GM19328 (cell line): ENCODE measurements around the gene EPAS1.

Source experiments
- ATAC-seq: cut with Tn5 transposase; IDR thresholded peaks from one replicate; pipeline ENCODE4 v1.9.1; 2021; ENCODE audit warnings: mild to moderate bottlenecking, moderate library complexity; ENCODE audit not compliant: unreplicated experiment

Gene EPAS1

DNA sequence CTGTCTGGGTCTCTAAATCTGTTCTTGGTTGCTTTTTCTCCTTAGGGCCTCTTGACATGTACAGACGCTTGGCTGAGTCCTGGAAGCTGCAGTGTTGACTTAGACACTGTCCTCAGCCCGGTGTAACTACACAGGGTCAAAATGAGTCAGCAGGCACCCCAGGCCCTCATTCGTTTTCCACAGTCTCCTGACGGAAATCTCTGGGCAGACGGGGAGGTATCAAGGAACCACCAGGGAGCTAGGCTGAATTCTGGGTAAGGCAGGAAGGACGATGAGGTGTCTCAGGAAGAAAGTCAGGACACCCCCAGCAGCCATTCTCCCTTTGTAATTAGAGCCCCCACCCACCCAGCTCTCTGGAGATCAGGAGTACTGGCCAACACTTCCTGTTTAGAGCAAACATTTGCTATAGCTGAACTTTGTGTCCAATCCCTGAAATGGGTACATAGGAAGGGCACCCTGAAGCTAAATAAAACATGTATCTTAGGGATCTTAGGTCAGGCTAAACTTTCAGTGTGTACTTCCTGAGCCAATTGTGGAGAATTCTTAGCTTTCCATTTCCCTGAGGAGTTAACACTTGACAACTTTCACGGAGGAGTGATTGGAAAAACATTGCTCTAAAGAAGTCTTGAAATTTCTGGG lies 23.9 kb upstream of the EPAS1 start:
- no peak for ATAC-seq

DNA sequence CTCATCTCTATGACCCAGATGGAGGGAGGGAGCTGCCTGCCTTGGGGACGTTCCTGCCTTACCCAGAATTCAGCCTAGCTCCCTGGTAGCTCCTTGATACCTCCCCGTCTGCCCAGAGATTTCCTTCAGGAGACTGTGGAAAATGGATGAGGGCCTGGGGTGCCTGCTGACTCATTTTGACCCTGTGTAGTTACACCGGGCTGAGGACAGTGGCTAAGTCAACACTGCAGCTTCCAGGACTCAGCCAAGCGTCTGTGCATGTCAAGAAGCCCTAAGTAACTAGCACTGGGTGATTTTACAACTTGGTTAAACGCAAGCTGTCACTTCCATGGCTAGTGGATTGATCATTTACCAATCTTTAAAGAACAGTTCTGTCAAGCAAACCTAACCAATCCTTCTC lies 23.3 kb upstream of the EPAS1 start:
- ATAC-seq: no peak

DNA sequence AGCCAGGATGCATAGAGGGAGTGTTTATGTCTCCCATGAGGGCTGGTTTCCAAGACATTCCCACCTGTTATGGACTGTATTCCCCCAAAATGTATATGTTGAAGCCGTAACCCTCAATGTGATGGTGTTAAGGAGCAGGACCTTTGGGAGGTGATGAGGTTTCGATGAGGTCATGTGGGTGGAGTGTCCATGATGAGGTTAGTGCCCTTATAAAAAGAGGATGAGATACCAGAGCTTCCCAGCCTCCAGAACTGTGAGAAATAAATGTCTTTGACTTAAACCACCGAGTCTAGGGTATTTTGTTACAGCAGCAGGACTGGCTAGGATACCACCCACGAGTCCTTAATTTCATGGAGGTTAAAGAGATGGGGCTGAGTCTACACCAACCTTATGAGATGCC lies 22.6 kb upstream of the EPAS1 start:
- no peak for ATAC-seq

DNA sequence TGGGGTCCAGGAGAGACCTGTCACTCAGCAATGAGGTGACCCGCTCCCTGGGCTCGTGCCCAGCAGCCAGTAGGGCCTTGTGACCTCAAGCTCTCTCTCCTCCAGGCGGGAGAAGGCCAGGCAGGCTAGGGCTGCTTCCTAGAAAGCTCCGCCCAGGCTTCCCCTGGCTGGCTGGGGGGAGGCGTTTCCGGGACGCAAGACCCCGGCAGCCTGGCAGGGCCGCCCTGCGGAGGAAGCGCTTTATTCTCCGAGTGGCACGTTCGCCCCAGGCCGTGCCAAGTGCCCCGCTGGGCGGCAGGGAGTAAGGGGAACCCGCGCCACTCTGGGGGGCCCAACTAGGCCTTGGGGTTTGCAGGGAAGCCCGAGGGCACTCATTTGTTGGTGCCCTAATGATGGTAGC lies 21.2 kb upstream of the EPAS1 start:
- ATAC-seq: no peak

DNA sequence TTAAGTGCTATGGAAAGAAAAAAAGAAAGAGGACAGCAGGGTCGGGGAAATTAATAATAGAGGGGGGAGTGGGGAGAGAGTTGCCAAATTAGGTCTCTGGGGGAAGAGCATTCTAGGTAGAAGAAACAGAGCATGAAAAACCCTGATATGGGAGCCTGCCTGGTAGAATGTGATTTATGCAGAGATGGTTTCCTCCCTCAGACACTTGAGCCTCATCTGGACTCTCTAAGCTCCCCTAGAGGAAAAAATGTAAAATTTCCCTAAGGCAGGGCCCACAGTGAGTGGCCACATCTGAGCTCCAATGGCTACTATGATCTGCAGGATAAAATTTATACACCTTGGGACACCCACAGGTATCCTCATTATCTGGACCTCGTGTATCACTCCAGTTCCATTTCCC lies 20.6 kb upstream of the EPAS1 start:
- ATAC-seq: no peak

DNA sequence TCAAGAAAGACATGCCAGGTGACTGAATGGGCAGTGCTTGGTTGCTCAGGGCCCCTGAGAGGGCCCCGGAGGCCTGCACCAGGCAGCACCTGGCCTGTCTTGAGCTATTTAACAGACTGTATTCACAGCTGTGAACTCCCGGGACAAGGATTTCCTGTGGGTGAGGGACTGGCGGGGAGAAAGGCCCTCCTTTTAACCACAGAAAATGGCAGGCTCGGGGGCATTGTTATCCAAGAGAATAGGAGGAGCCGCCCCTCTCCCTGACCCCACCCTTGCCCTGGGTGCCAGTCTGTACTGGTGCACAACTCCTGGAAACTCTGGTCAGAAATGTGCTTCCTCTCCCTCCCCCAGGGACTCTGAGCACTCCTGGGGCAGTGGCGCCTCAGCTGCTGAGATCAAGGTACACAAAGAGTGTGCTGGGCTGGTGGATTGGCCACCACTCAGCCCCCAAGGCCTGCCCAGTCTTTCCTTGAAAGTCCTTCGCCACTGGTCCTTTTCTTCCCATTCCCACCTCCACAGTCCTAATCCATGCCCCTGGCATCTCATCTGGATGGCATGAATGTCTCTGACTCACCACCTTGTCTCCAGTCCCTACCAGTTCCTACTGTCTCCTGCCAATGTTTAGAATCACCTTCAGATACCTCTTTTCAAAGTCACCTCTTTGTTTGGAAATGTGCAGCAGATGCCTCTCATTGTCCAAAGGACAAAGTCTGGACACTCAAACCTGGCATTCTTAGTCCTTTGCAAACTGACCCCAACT lies 19.6 kb upstream of the EPAS1 start:
- no peak for ATAC-seq

DNA sequence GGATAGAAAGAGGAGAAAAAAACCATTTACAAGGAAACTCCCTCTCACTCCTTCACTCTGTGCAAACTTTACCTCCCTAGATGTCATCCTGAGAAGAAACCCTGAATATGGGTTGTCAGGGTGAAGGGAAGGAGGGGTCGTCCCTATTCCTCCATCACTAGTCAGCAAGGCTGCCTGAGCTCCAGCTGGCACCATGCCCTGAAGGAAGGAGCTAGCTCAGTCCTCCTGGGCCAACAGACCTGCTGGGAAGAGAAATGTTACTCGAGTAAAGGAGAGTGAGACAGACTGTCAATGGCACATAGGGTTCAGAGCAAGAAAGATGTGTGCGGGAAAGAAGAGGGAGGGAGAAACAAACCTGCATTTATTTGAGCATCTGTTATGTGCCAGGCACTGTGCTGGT lies 18.3 kb upstream of the EPAS1 start:
- no peak for ATAC-seq

DNA sequence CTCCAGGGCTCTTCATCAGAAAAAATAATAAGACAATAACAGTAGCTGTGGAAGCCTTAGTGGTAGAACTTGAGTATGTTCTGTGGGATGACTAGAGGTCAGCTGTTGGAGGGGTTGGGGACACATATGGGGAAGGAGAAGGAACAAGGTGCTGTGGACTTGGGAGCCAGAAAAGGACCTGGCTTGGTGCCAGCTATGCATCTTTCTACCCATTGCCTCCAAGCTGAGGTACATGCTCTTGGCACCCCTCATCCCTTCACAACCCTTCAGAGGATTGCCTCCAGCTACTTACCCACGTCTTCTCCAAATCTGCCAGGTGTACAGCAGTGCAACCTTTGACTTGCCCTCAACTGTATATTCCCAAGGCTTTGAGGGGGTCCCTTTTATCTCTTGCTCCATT lies 15.3 kb upstream of the EPAS1 start:
- ATAC-seq: no peak

DNA sequence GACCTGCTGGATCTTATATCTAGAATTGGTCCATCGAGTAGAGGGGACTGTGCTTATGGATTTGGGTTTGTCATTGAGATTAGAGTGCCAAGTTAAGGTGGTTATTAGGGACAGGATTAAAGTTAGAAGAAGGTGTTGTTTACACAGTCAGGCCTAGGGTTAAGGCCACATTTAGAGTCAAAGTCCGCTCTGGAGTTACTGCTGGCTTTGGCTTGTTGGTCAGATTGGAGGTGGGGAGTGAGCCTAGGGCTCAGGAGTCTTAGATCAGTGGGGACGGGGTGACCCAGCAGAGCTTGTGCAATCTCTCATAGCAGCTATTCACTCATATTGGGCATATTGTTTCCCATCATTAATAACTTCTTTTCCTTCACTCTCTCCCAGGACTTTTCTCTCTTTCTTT lies 13.5 kb upstream of the EPAS1 start:
- ATAC-seq: no peak

DNA sequence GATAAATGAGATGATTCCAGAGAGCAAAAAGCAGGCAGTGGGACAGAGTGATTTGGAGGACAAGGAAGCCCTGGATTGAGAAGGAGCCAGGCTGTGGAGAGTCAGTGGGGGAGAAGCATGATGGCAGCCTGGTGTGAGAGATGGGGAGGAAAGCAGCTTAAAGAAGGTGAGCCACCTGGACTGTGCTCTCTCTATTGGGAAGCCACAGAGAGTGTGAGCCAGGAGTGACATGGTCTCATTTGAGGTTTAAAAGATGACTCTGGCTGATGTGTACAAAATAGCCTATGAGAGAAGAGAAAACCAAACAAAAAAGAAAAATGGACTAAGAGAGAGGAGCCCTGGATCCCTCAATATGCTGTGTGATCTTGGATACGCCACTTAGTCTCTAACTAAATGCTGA lies 12.9 kb upstream of the EPAS1 start:
- no peak for ATAC-seq

DNA sequence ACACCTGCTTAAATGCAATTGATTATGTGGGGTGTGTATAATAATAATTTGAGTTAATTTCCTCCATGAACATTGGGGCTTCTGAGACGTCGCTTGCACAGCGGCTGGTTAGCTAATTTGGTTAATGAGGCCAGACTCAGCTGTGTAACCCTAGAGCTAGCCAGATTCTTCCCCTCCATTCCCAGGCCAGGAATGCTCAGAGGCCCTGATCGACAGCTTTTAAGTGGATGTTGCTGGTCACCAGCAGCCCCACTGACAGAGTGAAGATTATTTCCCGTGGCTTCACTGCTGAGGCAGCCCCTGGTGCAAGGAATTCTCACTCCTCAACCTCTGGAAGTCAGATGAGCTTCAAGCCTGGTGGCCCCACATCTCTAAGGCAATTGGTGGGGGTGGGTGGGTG lies 12.4 kb upstream of the EPAS1 start:
- no peak for ATAC-seq

DNA sequence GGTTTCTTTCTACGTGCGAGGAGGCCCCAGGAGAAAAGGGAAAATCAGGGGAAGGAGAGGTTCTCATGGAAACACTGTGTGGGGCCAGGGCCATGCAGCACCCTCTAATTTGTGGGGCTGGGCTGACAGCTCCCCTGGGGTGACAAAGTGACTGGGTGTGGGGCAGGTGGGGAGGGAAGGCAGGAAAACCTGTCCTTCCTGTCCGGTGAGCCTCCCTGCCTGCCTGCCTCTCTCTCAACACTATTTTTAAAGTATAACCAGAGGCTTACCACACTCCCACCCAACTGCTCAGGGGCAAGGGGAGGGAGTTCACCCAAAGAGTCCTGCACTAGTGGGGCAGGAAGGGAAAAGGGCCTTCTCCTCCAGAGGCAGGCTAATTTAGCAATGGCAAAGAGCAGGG lies 10.5 kb upstream of the EPAS1 start:
- ATAC-seq: no peak

DNA sequence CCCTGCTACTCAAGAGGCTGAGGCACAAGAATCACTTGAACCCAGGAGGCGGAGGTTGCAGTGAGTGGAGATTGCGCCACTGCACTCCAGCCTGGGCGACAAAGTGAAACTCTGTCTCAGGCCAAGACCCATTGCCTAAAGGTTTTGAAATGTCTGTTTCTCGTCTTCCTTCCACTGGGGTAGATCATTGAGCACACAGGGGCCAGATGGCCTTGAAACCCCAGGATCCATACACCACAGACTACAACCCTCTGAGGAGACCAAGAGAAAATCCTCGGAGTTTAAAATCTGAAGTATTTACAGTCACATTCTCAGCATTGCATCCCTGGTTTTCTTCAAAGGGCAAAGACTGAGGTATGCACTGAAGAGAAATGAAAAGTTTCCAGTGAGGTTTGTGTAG lies 7.1 kb upstream of the EPAS1 start:
- no peak for ATAC-seq

DNA sequence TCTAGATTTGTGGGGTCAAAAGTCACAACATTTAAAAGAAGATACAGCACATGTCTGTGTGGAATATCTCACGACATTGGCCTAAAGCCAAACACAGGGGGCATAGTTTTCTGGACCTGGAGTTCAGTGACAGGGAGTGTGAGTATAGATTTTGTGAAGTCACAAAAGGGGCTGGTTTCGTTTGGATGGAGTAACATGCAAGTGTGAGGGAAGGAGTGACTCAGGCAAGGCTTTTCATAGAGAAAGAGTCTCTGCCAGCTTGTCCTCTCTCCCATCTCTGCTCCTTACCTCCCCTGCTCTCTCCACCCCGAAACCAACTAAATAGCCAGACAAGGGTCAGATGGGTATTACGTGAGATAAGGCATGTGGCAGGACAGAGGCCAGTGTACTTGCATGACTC lies 3.7 kb upstream of the EPAS1 start:
- ATAC-seq: no peak

DNA sequence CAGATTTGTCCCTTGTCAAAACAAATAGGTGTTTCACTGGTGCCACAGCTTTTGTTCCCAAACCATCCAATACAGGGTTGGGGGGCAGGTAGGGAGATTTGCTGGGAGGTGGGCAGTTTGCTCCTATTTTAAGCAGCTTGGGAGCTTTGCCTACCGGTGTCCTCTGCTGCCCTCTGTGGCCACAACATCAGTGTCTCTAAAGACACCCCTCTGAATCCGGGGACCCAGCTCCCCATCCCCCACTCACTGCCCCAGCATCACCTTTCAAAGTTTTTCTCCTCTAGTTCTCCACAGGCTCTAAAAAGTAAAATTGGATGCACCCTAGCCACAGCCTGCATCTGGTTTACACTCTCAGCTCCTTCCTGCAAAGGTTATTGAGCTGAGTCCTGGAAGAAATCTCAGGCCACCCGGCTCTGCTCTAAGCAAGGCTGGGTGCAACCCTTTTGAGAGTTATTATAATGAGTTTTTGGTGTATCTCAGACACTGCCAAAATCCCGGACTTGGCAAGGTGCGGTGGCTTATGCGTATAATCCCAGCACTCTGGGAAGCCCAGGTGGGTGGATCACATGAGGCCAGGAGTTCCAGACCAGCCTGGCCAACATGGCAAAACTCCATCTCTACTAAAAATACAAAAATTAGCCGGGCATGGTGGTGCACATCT lies 2.9 kb upstream of the EPAS1 start:
- ATAC-seq: no peak

DNA sequence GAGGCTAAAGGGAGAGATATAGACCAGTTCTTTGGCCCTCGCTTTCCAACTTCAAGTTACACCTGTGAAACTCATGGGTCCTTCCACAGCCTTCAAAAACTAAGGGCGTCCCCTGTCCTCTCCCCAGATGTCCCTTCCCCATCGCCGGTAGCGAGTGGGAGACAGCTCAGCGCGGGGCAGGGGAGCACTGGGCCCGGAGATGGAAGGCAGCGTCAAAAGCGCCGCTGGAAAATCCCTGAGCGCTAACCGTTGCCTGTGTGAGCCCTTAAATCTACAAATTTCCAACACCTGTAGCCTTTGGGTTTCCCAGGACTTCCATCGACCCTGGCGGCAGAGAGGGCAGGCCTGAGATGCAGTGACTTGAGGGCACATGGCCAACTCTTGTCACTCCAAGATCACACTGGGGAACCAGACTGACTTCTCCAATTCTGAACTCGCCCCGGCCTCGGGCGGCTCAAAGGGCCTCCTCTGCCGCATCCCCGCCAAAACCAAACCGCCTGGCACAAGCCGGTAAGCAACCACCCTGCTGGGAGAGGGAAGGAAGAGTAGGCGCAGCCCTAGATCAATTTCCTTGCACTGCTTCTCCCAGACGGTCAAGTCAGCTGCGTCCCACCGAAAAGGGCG lies 879 bp upstream of the EPAS1 start:
- ATAC-seq: no peak

DNA sequence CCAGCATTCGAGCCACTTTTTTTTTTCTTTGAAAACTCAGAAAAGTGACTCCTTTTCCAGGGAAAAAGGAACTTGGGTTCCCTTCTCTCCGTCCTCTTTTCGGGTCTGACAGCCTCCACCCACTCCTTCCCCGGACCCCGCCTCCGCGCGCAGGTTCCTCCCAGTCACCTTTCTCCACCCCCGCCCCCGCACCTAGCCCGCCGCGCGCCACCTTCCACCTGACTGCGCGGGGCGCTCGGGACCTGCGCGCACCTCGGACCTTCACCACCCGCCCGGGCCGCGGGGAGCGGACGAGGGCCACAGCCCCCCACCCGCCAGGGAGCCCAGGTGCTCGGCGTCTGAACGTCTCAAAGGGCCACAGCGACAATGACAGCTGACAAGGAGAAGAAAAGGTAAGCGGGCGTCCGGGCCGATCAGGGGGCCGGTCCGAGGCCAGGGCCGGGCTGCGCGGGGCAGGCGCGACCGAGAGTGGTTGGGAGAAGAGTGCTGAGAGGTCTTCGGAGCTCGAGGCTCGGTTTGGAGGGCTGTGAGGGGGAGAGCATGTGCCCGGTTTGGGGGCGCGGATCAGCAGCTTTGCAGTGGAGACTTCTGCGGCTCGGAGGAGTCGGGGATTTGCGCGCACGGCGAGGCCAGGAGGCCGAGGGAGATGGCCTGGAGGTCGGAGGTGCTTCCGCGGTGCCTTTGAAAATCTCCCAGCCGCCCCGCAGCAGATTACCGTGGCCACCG lies 502 bp downstream of the EPAS1 start:
- peak; percentile 25 for ATAC-seq

DNA sequence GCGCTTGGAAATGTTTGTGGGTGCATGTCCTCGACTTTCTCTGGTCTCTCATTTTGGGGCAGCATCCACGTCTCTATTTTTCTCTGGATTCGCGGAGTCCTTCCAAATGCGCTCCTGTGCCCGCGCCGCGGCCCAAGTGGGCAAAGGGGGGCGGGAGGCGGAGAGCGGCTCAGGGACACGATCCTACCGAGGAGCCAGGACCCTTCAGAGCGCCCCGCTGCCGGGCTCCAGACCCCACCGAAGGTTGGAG lies 990 bp downstream of the EPAS1 start:
- no peak for ATAC-seq

DNA sequence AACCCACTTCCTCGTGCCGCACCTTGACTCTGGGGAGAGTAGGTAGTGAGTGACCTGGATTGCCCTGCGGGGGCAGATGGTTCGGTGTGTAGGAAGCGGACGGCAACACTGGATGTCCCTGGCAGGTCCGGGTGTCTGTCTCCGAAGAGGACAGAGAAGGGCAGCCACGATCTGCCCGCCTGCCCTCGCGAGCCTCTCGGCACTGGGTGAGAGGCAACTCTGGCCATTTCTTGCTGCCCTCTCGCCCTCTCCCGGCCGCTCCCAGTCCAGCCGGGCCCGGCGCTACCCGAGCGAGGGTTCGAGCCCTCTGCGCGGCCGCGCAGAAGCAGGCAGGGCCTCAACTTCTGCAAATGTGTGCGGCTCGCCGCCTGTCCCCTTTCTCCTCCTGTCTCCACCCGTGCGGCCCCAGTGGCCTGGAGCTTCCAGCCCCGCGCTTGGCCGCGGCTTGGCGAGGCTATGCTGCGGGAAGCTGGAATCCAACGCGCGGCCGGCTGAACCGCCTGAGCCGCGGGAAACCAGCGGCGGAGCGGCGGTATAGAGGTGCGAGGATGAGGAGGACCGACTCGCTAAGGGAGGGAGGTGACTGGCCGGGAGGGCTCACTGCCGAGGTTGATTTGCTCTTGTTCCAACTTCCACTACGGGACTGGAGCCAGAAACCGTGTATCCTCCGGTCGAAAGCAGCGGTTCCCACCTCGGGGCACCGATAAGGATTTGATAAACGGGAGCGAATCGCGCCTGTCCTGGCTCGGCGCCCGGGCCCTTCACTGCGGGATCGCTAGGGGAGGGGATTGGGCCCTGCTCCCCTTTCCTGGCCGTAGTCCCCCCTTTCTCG lies 1.5 kb downstream of the EPAS1 start:
- ATAC-seq: no peak

DNA sequence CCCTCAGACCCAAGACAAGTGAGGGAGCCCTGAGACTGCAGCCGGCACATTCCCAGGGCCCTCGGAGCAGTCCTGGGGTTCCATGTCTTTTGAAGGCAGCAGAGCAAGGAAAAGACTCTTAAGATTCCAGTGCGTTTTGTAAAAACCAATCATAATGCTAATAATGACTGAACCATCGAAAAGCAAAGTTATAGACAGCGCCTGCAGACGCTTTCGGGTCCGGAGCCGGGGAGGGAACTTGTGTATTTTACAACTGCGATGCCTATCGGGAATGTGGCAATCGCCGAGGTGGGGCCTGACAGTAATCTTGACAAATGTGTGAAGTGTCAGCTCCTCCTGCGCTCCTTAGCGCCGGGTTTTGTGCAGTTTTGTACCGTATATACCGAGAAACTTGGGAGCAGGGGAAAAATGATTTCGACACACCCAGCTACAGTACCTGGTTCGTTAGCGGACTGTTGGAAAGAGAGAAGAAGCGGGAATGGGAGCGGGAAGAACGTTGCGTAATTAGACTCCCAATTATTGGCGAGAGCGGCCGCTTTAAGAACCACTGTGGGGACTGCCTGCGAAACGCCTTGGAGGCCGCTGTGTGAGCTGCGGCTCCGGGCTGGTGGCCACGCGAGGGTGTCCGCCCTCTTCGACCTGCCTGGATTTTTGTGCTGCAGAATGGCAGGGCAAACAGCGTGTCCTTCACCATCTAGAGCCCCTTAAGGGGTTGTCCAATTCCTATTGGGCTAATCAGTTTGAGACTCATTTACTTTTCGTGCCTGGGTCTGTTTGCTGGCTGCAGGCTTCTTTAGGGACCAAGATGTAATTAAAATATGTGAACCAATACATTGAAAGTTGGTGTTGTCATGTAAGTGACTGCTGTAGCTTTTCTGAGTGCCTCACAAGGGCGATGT lies 2.4 kb downstream of the EPAS1 start:
- no peak for ATAC-seq
